OCI-LY7 (cell line): ENCODE results near the gene CYP46A1. TPM values are rescaled to one million over a fixed set of nuclear protein-coding genes. Genes with fewer than 3 reads are reported as not detected.

Experiments used
- BruUV-seq: library from RNA; stranded (reverse); fragments of 400-500 nt; replicated peaks from 2 replicates; lab custom pipeline; 2021; lab: Mats Ljungman, UMichigan
- CTCF ChIA-PET: fragments of 300-600 bp; sonication (Branson Sonifier 250); formaldehyde crosslinking; loops from one replicate; lab custom pipeline; 2022; ENCODE audit warnings: antibody characterized with exemption; ENCODE audit not compliant: unreplicated experiment; lab: Charles Lee
- POLR2A ChIA-PET: fragments of 300-600 bp; sonication (Branson Sonifier 250); formaldehyde crosslinking; loops from one replicate; lab custom pipeline; 2022; ENCODE audit warnings: antibody characterized with exemption; lab: Charles Lee
- DNase-seq: peaks from one replicate; pipeline ENCODE4 v3.0.0-alpha.2; 2015; ENCODE audit warnings: low spot score
- H2AFZ ChIP-seq: fragments of 200-600 bp; sonication (generic), shearing (Covaris generic); 2 replicates; pipeline ENCODE4 v1.6.1; 2014; ENCODE audit warnings: mild to moderate bottlenecking, antibody characterized with exemption, low read length, moderate library complexity
- H3K27ac ChIP-seq: fragments of 200-600 bp; sonication (generic); 2 replicates; pipeline ENCODE4 v1.5.1; 2014; ENCODE audit warnings: mixed run types, low read depth, mild to moderate bottlenecking, moderate library complexity, low read length, inconsistent platforms; ENCODE audit not compliant: poor library complexity, severe bottlenecking
- H3K36me3 ChIP-seq: fragments of 200-600 bp; sonication (generic); 2 replicates; pipeline ENCODE4 v1.6.1; 2014; ENCODE audit warnings: mild to moderate bottlenecking, antibody characterized with exemption, low read length, moderate library complexity, mixed read lengths; ENCODE audit not compliant: insufficient read depth
- H3K4me1 ChIP-seq: fragments of 200-600 bp; sonication (generic); 2 replicates; pipeline ENCODE4 v1.5.1; 2014; ENCODE audit warnings: mild to moderate bottlenecking, low read length; ENCODE audit not compliant: insufficient read depth, poor library complexity, severe bottlenecking
- H3K4me2 ChIP-seq: fragments of 200-600 bp; sonication (generic); 2 replicates; pipeline ENCODE4 v1.6.1; 2014; ENCODE audit warnings: mild to moderate bottlenecking, low read length
- H3K4me3 ChIP-seq: fragments of 200-600 bp; sonication (generic); 2 replicates; pipeline ENCODE4 v1.5.1; 2014; ENCODE audit warnings: mild to moderate bottlenecking, low read depth, low read length; ENCODE audit not compliant: poor library complexity, severe bottlenecking
- H3K79me2 ChIP-seq: fragments of 200-600 bp; sonication (generic); 2 replicates; pipeline ENCODE4 v1.6.1; 2016; ENCODE audit warnings: low read depth, mild to moderate bottlenecking, low read length, moderate library complexity, mixed read lengths; ENCODE audit not compliant: insufficient read depth
- H3K9me2 ChIP-seq: fragments of 200-600 bp; sonication (generic); 2 replicates; pipeline ENCODE4 v1.6.1; 2016; ENCODE audit warnings: mild to moderate bottlenecking, low read length, mixed read lengths; ENCODE audit not compliant: insufficient read depth
- H3K9me3 ChIP-seq: fragments of 200-600 bp; sonication (generic); 2 replicates; pipeline ENCODE4 v1.6.1; 2014; ENCODE audit warnings: mild to moderate bottlenecking, mixed run types, low read length, mixed read lengths
- H4K20me1 ChIP-seq: fragments of 200-600 bp; sonication (generic); 2 replicates; pipeline ENCODE4 v1.6.1; 2014; ENCODE audit warnings: mild to moderate bottlenecking, antibody characterized with exemption, low read length, moderate library complexity, mixed read lengths; ENCODE audit not compliant: insufficient read depth
- CTCF ChIP-seq: fragments of 200-600 bp; sonication (generic); conservative IDR thresholded peaks from 2 replicates; pipeline ENCODE4 v1.5.1; 2014; ENCODE audit warnings: mild to moderate bottlenecking, antibody characterized with exemption, low read length, moderate library complexity, mixed read lengths
- EZH2phosphoT487 ChIP-seq: fragments of 200-600 bp; sonication (generic); IDR thresholded peaks from 2 replicates; pipeline ENCODE4 v1.6.1; 2018; ENCODE audit warnings: low read depth, borderline replicate concordance, mild to moderate bottlenecking, mixed run types, antibody characterized with exemption, low read length, moderate library complexity, mixed read lengths
- intact Hi-C: fragments of 100-400 bp; cut with micrococcal nuclease; formaldehyde crosslinking; loops from one replicate; pipeline ENCODE4 v1.10.0; 2022; ENCODE audit not compliant: unreplicated experiment
- total RNA-seq, 2 experiments: library from RNA; depleted of rRNA in 1 of 2; stranded (reverse); fragments of >200 nt in 1 of 2; shearing (Covaris generic) in 1 of 2; gene quantifications; 2 replicates each; pipeline ENCODE4 v1.2.3, GENCODE V29; 2014 to 2022

CYP46A1 gene
- total RNA-seq, 2 experiments from 2014 or later = 4.1 to 10.8 TPM

GRCh38 chr14:99727096-99727870 lies 43.2 kb downstream of the CYP46A1 start:
- no peak for TF ChIP-seq CTCF
- no peak for TF ChIP-seq EZH2phosphoT487
- DNase-seq = no peak
- Histone ChIP-seq H3K9me3 (no peaks in the 10 kb centered on the region), H3K36me3 (no peaks in the 10 kb centered on the region), H4K20me1 (no peaks in the 10 kb centered on the region), H3K4me1 (no peaks in the 10 kb centered on the region), H3K79me2 (no peaks in the 10 kb centered on the region), H3K4me3 (no peak overlapping the region), H3K9me2 (no peaks in the 10 kb centered on the region), H3K27ac (no peak overlapping the region), H2AFZ (no peak overlapping the region), H3K4me2 (no peak overlapping the region)
- intact Hi-C loops = no loop called here
- ChIA-PET POLR2A (no interaction called here), CTCF (no interaction called here)
- no TSS peak for BruUV-seq

GRCh38 chr14:99728231-99728920 lies 44.3 kb downstream of the CYP46A1 start:
- H3K79me2 ChIP-seq = no peaks in the 10 kb centered on the region
- H4K20me1 ChIP-seq = no peaks in the 10 kb centered on the region
- no peak for DNase-seq
- CTCF ChIA-PET = no interaction called here
- H3K9me2 ChIP-seq = no peaks in the 10 kb centered on the region
- H3K4me2 ChIP-seq = no peak overlapping the region
- H3K36me3 ChIP-seq = no peaks in the 10 kb centered on the region
- no peak overlapping the region for H3K27ac ChIP-seq
- H3K4me1 ChIP-seq = no peaks in the 10 kb centered on the region
- no peaks in the 10 kb centered on the region for H3K9me3 ChIP-seq
- TF ChIP-seq CTCF (no peak), EZH2phosphoT487 (no peak)
- intact Hi-C loops = no loop called here
- H2AFZ ChIP-seq = no peak overlapping the region
- no peak overlapping the region for H3K4me3 ChIP-seq
- POLR2A ChIA-PET = no interaction called here
- no TSS peak for BruUV-seq

GRCh38 chr14:99728981-99729451 lies 44.9 kb downstream of the CYP46A1 start:
- intact Hi-C loops = no loop called here
- no peak overlapping the region for H2AFZ ChIP-seq
- H3K4me3 ChIP-seq = no peak overlapping the region
- no peak for TF ChIP-seq EZH2phosphoT487
- TF ChIP-seq CTCF = no peak
- no peak for DNase-seq
- no peaks in the 10 kb centered on the region for H4K20me1 ChIP-seq
- no peaks in the 10 kb centered on the region for H3K4me1 ChIP-seq
- H3K27ac ChIP-seq = no peak overlapping the region
- POLR2A ChIA-PET = no interaction called here
- H3K36me3 ChIP-seq = no peaks in the 10 kb centered on the region
- CTCF ChIA-PET = no interaction called here
- BruUV-seq = no TSS peak
- no peaks in the 10 kb centered on the region for H3K9me3 ChIP-seq
- no peak overlapping the region for H3K4me2 ChIP-seq
- no peaks in the 10 kb centered on the region for H3K79me2 ChIP-seq
- H3K9me2 ChIP-seq = no peaks in the 10 kb centered on the region
